Activated CD4-positive, alpha-beta T cell treated with anti-CD3 and anti-CD28 coated beads, Interleukin-2, amount 10 ng/mL, durations not matched to agents 24 days and 14 days (primary cell): ENCODE measurements around the gene GGPS1. TPM values are rescaled to one million over a fixed set of nuclear protein-coding genes. Genes with fewer than 3 reads are reported as not detected.
"Not testable (repeated sequence)": the region's sequence is repeated elsewhere in the genome, so short reads cannot be mapped to it uniquely, and the experiment has no call there.

ENCODE experiments used
- DNase-seq: peaks from one replicate; pipeline ENCODE4 v3.0.0; 2022
- H3K27ac Mint-ChIP-seq: one replicate; pipeline ENCODE4 v1.8.0; 2022; ENCODE audit warnings: mild to moderate bottlenecking, mixed read lengths
- H3K27me3 Mint-ChIP-seq: one replicate; pipeline ENCODE4 v1.8.0; 2022; ENCODE audit warnings: mixed read lengths
- H3K36me3 Mint-ChIP-seq: one replicate; pipeline ENCODE4 v1.8.0; 2022; ENCODE audit warnings: low read depth, mild to moderate bottlenecking, mixed read lengths
- H3K4me1 Mint-ChIP-seq: one replicate; pipeline ENCODE4 v1.8.0; 2021; ENCODE audit warnings: mixed read lengths
- H3K4me3 Mint-ChIP-seq: one replicate; pipeline ENCODE4 v1.8.0; 2022; ENCODE audit warnings: mild to moderate bottlenecking, moderate library complexity, mixed read lengths
- H3K9me3 Mint-ChIP-seq: one replicate; pipeline ENCODE4 v1.8.0; 2021; ENCODE audit warnings: mixed read lengths
- intact Hi-C: fragments of 100-400 bp; cut with micrococcal nuclease; formaldehyde crosslinking; loops from one replicate; pipeline ENCODE4 v1.15.1; 2023
- total RNA-seq: library from RNA; stranded (reverse); gene quantifications from 2 replicates; pipeline ENCODE4 v1.2.3, GENCODE V29; 2022

Gene GGPS1
- total RNA-seq, 1 donor from 2014 or later: 33.9 TPM

- no peak for DNase-seq
- Mint-ChIP-seq H3K4me1 (peaks cover 27% of the 10 kb centered on the region), H3K27me3 (no peaks in the 10 kb centered on the region), H3K27ac (no peak overlapping the region), H3K4me3 (no peak overlapping the region), H3K36me3 (peaks cover 12% of the 10 kb centered on the region), H3K9me3 (peaks cover 4% of the 10 kb centered on the region)
- intact Hi-C loops: no loop called here
Measured at GRCh38 chr1:235293322-235293942, 34.9 kb upstream of the GGPS1 start.

- Mint-ChIP-seq H3K27ac (no peak overlapping the region), H3K4me3 (no peak overlapping the region), H3K27me3 (no peaks in the 10 kb centered on the region), H3K36me3 (peaks cover 7% of the 10 kb centered on the region), H3K9me3 (peaks cover 4% of the 10 kb centered on the region), H3K4me1 (peaks cover 40% of the 10 kb centered on the region)
- intact Hi-C loops: loop anchor here (5.0 kb wide), 1 partner anchor 39 kb away; no protein-coding TSS in a partner anchor
- no peak for DNase-seq
Measured at GRCh38 chr1:235295902-235296350, 32.4 kb upstream of the GGPS1 start.

GRCh38 chr1:235296729-235297128 lies 31.6 kb upstream of the GGPS1 start:
- DNase-seq: no peak
- peaks cover 4% of the 10 kb centered on the region for H3K9me3 Mint-ChIP-seq
- peaks cover 40% of the 10 kb centered on the region for H3K4me1 Mint-ChIP-seq
- H3K4me3 Mint-ChIP-seq: peak overlapping the region; percentile 13
- H3K27ac Mint-ChIP-seq: peak overlapping the region; percentile 49
- no peaks in the 10 kb centered on the region for H3K27me3 Mint-ChIP-seq
- intact Hi-C loops: loop anchor here (1.0 to 5.0 kb wide), 2 partner anchors 32 to 39 kb away; partner anchors contain the start of genes ARID4B and GGPS1
- peaks cover 5% of the 10 kb centered on the region for H3K36me3 Mint-ChIP-seq

GRCh38 chr1:235297579-235297978 lies 30.8 kb upstream of the GGPS1 start:
- intact Hi-C loops: loop anchor here (1.0 to 5.0 kb wide), 2 partner anchors 31 to 40 kb away; partner anchors contain the start of genes ARID4B and GGPS1
- peaks cover 4% of the 10 kb centered on the region for H3K9me3 Mint-ChIP-seq
- peak overlapping the region; percentile 26 for H3K27ac Mint-ChIP-seq
- H3K36me3 Mint-ChIP-seq: peaks cover 5% of the 10 kb centered on the region
- H3K4me1 Mint-ChIP-seq: peaks cover 43% of the 10 kb centered on the region
- no peaks in the 10 kb centered on the region for H3K27me3 Mint-ChIP-seq
- H3K4me3 Mint-ChIP-seq: peak overlapping the region; percentile 75
- peak; percentile 73 for DNase-seq

- H3K27me3 Mint-ChIP-seq: no peaks in the 10 kb centered on the region
- intact Hi-C loops: loop anchor here (2.0 to 5.0 kb wide), 2 partner anchors 18 to 41 kb away; no protein-coding TSS in a partner anchor
- H3K4me1 Mint-ChIP-seq: peaks cover 42% of the 10 kb centered on the region
- H3K4me3 Mint-ChIP-seq: peak overlapping the region; percentile 7
- H3K36me3 Mint-ChIP-seq: peaks cover 5% of the 10 kb centered on the region
- H3K9me3 Mint-ChIP-seq: peaks cover 4% of the 10 kb centered on the region
- DNase-seq: no peak
- no peak overlapping the region for H3K27ac Mint-ChIP-seq
Measured at GRCh38 chr1:235298758-235299157, 29.6 kb upstream of the GGPS1 start.

GRCh38 chr1:235299169-235299858 lies 29.1 kb upstream of the GGPS1 start:
- peak overlapping the region; percentile 54 for H3K27ac Mint-ChIP-seq
- intact Hi-C loops: loop anchor here (2.0 to 5.0 kb wide), 2 partner anchors 17 to 42 kb away; no protein-coding TSS in a partner anchor

GRCh38 chr1:235302143-235302542 lies 26.2 kb upstream of the GGPS1 start:
- Mint-ChIP-seq H3K27ac (no peak overlapping the region), H3K4me3 (no peak overlapping the region), H3K27me3 (no peaks in the 10 kb centered on the region), H3K36me3 (peaks cover 7% of the 10 kb centered on the region), H3K4me1 (peaks cover 55% of the 10 kb centered on the region), H3K9me3 (no peaks in the 10 kb centered on the region)
- intact Hi-C loops: no loop called here
- no peak for DNase-seq

More at GRCh38 chr1:235299169-235299858, 29.1 kb upstream of the GGPS1 start:
- H3K36me3 Mint-ChIP-seq: peaks cover 6% of the 10 kb centered on the region
- H3K9me3 Mint-ChIP-seq: peaks cover 4% of the 10 kb centered on the region
- peaks cover 43% of the 10 kb centered on the region for H3K4me1 Mint-ChIP-seq
- no peak for DNase-seq
- no peaks in the 10 kb centered on the region for H3K27me3 Mint-ChIP-seq
- H3K4me3 Mint-ChIP-seq: peak overlapping the region; percentile 48

- Mint-ChIP-seq H3K27ac (peak overlapping the region; percentile 68), H3K27me3 (no peaks in the 10 kb centered on the region), H3K36me3 (peaks cover 10% of the 10 kb centered on the region), H3K4me3 (peak overlapping the region; percentile 42), H3K9me3 (no peaks in the 10 kb centered on the region), H3K4me1 (peaks cover 38% of the 10 kb centered on the region)
- DNase-seq: peak; percentile 71
- intact Hi-C loops: no loop called here
Measured at GRCh38 chr1:235304549-235305451, 23.6 kb upstream of the GGPS1 start.

GRCh38 chr1:235307158-235308124 lies 20.9 kb upstream of the GGPS1 start:
- Mint-ChIP-seq H3K36me3 (peaks cover 14% of the 10 kb centered on the region), H3K4me3 (no peak overlapping the region), H3K27ac (peak overlapping the region; percentile 25), H3K4me1 (peaks cover 38% of the 10 kb centered on the region), H3K27me3 (no peaks in the 10 kb centered on the region), H3K9me3 (no peaks in the 10 kb centered on the region)
- intact Hi-C loops: no loop called here
- DNase-seq: no peak

GRCh38 chr1:235309206-235309605 lies 19.2 kb upstream of the GGPS1 start:
- H3K4me3 Mint-ChIP-seq, H3K9me3 Mint-ChIP-seq, DNase-seq, H3K27me3 Mint-ChIP-seq, intact Hi-C loops, H3K27ac Mint-ChIP-seq: not testable (repeated sequence)
- Mint-ChIP-seq H3K4me1 (peaks cover 50% of the 10 kb centered on the region), H3K36me3 (peaks cover 17% of the 10 kb centered on the region)

- no peaks in the 10 kb centered on the region for H3K27me3 Mint-ChIP-seq
Measured at GRCh38 chr1:235313262-235313661, 15.1 kb upstream of the GGPS1 start.

GRCh38 chr1:235313931-235314678 lies 14.3 kb upstream of the GGPS1 start:
- H3K9me3 Mint-ChIP-seq: no peaks in the 10 kb centered on the region
- intact Hi-C loops: loop anchor here (5.0 kb wide), 1 partner anchor 57 kb away; no protein-coding TSS in a partner anchor
- peaks cover 24% of the 10 kb centered on the region for H3K36me3 Mint-ChIP-seq
- H3K4me1 Mint-ChIP-seq: peaks cover 55% of the 10 kb centered on the region
- no peaks in the 10 kb centered on the region for H3K27me3 Mint-ChIP-seq
- H3K27ac Mint-ChIP-seq: peak overlapping the region; percentile 86
- DNase-seq: no peak
- peak overlapping the region; percentile 72 for H3K4me3 Mint-ChIP-seq

More at GRCh38 chr1:235313262-235313661, 15.1 kb upstream of the GGPS1 start:
- H3K27ac Mint-ChIP-seq: peak overlapping the region; percentile 86
- intact Hi-C loops: loop anchor here (5.0 kb wide), 1 partner anchor 56 kb away; no protein-coding TSS in a partner anchor
- peaks cover 47% of the 10 kb centered on the region for H3K4me1 Mint-ChIP-seq
- H3K4me3 Mint-ChIP-seq: peak overlapping the region; percentile 72
- no peaks in the 10 kb centered on the region for H3K9me3 Mint-ChIP-seq
- no peak for DNase-seq
- H3K36me3 Mint-ChIP-seq: peaks cover 16% of the 10 kb centered on the region
